ENCODE data around the gene KRT3. TPM values are rescaled to one million over a fixed set of nuclear protein-coding genes. Genes with fewer than 3 reads are reported as not detected.

The KRT3 gene
- total RNA-seq, 1 donor from 2014 or later = not detected

- DNase-seq = no peak
Measured at GRCh38 chr12:52827499-52828090, 31.7 kb upstream of the KRT3 start.

DNA sequence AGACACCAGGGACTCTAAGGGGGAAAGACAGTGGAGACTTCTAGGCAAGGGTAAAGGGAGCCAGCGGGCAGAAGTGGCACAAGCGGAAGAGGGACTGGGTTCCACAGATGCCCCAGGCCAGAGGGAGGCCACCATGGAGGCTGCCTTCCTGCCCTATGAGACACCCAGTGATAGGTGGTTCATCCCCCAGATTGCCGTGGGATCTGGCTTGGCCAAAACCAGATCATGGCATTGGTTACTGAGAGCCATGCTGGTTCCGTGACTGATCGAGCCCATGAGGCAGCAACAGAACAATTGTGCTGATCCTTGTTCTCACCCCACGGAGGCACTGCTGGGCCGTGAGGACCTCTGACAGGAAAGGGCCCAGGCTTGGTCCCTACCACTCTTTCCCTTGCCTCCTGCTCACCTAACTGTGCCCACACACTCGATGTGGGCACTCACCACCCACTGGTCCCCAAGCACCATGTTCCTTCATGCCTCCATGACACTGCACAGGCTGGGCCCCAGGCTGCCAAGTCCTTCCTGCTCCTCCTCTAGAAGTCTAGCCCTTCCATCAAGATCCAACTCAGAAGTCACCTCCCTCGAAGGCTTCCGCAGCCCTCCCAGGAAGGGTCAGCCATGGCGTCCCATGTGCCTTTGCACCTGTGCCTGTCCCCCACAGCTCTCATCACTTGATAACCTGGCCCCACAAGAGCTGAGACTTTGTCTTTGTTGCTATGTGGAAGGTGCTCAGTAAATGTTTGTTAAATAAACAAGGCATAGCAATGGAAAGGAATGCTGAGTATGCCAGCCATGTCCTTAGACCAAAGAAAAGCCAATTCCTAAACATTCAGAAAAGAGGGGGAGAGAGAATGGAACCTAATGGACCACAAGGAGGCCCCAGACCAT lies 30.9 kb upstream of the KRT3 start:
- no peak for DNase-seq

GRCh38 chr12:52825961-52826360 lies 30.0 kb upstream of the KRT3 start:
- no peak for DNase-seq

GRCh38 chr12:52824741-52825410 lies 29.0 kb upstream of the KRT3 start:
- no peak for DNase-seq

DNA sequence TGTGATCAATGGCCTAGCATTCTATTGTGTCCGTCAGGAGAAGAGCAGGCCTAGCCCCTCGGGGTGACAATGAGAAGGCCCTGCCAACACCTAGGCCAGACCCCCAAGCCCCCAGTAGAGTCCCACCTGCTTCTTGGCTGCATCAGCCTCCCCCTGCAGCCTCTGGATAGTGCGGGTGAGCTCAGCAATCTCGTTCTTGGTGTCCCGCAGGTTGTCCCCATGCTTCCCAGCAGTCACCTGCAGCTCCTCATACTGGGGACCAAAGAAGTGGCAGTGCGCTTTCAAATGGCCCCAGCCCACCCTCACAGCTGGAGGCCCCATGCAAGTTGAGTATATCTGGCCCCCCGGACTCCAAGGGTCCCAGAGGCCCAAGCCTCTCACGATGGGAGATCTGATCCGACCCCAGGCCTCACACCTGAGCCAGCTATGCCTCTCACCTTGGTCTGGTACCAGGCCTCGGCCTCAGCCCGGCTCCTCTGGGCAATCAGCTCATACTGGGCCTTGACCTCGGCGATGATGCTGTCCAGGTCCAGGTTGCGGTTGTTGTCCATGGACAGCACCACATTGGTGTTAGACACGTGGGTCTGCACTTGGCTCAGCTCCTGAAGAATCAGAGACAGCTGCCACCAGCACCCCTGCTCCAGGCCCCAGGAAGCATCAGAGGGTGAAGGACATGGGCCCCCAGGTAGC lies 28.0 kb upstream of the KRT3 start:
- DNase-seq = no peak

DNA sequence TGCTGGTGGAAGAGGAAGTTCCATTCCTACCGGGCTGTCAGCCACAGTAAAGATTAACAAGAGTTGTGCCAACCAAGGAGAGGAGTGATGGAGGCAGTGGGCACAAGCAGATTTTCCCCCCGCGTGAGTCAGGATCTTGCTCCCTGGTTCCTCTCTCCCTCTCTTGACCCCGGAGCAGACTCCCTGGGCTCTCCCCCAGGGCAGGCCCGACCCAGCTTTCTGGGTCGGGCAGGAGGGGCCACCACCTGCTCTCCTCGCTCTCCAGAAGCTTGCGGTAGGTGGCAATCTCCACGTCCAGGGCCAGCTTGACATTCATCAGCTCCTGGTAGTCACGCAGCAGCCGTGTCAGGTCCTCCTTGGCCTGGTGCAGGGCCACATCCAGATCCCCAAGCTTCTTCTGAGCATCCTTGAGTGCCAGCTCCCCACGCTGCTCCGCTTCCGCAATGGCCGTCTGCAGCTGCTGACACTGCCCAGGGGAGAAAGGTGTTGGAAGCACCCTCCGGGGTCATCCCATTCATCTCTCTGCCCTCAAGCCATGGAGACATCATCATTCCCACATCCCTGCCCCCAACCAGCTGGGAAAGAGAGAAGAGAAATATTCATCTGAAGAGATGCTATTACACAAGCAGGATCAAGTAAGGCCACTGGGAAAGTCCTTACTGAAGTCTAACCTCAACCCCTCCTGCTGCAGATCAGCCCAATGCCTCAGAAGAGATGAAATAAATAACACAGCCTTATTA lies 27.0 kb upstream of the KRT3 start:
- no peak for DNase-seq

- no peak for DNase-seq
Measured at GRCh38 chr12:52821826-52822660, 26.1 kb upstream of the KRT3 start.

DNA sequence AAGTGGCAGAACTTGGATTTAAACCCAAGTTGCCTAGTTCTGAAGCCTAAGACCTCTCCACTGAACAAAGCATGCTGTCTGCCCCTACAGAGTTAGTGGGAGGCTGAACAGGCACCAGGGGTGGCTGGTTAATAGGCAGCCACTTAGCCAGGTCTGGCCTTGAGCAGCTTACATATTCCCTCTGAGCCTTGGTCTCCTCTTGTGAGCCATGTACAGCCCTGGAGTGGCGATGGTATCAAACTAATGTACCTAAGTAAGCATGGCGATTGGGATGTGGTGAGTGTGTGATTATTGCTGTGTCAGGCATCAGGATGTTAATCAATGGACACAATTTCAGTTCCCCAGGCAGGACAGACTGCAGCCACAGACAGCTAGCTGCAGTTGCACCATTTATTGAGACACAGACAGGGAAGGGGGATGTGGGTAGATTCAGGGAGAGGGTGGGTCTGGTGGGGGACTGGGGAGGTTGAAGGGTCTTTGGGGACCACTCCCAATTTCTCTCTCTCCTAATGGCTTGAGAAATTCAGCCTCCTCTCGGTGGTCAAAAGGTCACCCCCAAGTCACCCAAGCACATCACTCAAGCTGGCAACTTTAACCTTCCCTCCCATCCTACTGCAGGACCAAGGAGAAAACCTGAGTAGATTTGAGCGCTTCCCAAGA lies 25.3 kb upstream of the KRT3 start:
- no peak for DNase-seq

GRCh38 chr12:52820521-52820920 lies 24.6 kb upstream of the KRT3 start:
- DNase-seq = no peak

DNA sequence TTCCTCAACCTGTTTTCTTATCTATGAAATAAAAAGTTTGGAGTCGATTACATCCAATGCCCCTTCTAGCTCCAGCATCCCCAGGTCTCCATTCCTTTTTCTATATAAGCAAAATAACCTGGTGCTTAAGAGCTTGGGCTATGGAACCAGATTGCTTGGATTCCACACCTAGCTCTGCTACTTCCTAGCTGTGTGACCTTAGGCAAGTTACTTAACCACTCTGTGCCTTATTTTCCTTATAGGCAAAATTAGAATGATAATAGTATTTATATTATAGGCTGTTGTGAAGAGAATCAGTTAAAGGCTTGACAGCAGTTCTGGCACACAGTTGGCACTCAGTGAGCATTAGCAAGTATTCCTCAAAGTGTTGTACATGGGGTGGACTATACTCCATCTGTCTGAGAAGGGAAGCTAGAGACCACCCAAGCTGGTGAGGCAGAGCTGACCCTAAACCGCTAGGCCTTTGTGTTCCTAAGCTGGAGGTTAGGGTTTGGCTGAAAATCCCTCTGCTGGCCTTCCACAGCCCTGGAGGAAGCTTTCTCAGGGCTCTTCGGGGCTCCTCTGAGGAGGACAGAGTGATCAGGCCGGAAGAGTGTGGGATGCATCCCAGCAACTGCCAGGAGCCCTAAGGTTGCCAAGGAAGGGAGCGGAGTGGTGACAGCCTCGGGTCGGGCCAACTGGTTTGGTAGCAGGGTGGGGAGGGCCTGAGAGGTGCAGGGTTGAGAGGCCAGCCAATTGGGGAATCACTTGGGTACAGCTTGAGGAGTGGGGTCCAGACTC lies 24.0 kb upstream of the KRT3 start:
- DNase-seq = no peak

DNA sequence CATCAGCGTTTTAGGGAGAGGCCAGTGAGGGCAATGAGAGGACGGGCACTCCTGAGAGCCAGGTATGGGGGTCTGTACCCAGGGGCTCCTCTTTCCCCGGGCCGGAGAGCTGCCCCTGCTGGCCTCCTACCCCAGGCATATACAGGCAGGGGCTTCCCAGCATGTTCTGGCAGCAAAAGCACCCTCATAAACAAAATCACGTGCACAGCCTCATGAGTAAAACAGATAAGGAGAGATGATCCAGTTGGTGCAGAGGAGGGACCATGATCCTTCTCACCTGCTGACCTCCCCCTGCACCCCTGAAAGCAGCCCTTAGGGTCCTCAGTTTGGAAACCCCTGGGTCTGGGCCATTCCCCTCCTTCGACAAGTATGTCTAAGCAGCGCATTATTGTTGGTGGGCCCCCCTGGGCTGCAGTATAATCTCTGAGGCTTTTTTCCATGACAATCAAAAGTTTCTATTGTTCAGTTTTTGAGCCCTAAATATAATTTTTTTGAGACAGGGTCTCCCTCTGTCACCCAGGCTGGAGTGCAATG lies 23.0 kb upstream of the KRT3 start:
- DNase-seq = no peak

DNA sequence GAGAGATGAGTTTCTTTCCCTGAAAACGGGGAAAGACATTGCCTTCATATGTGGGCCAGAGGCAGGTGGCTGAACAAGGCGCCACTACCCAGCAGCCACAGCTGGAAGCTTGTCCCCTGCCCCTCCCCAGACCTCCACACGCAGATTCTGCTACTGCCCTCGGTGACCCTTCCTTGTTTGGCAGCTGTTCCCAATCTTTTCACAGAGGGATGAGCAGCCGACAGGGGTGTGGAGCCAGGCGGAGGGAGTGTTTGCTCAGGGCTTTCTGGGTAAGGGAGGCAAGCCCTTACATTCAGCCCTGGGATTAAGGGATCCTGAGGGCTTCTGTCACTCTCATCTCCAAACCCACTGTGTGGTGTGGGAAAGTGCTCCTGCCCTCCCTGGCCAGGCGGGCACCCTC lies 22.5 kb upstream of the KRT3 start:
- no peak for DNase-seq

DNA sequence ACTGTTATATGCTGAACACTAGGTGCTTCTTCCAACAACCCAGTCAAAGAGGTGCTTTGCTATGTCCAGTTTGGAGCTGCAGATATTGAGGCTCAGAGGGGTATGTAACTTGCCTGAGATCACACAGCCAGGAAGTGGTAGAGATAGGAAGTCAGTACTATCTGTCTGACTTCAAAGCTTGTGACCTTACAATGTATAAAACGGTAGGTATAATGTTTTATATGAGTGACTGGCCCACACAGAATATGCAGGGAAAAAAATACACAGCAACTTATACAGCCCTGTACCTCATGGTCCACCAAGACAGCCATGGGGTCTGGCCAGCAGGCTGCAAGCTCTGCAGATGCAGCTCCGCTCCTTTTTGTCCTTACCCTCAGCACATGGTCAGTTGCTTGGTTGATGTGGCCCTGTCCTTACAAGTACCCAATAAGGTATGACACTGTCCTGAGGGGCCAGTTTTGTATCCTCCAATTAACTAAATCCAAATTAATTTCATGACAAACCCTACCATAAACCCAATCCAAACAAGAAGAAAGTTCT lies 21.9 kb upstream of the KRT3 start:
- DNase-seq = no peak

DNA sequence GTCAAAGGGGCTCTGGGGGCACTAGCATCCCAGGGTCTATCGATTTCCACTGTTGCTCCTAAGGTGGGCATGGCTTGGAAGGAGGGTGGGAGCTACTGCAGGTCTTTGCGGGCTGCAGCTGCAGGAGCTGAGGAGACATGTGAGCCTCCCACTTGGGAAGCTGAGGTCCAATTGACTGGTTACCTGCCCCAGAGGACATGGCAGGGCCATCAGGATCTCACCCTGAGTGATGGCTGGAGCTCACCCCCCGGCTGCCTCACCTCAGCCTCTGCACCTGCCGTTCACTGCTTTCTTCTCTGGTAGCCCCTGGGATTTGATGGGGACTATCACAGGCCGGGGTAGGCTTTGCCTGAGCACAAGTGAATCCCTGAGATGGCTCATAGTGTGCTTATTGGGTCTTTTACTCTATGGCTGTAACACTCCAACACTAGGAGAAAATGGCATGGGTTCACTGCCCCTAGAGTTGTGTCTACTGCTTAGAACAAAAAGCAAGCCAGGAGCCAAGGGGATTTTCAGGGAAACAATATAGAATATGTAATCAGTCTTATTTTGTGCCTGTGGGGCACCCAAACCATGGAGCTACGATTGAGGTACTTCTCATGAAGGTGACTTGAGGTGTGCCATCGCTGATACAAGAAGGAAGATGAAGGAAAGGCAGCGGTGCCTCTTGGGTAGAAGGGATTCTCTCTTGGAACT lies 21.2 kb upstream of the KRT3 start:
- no peak for DNase-seq

DNA sequence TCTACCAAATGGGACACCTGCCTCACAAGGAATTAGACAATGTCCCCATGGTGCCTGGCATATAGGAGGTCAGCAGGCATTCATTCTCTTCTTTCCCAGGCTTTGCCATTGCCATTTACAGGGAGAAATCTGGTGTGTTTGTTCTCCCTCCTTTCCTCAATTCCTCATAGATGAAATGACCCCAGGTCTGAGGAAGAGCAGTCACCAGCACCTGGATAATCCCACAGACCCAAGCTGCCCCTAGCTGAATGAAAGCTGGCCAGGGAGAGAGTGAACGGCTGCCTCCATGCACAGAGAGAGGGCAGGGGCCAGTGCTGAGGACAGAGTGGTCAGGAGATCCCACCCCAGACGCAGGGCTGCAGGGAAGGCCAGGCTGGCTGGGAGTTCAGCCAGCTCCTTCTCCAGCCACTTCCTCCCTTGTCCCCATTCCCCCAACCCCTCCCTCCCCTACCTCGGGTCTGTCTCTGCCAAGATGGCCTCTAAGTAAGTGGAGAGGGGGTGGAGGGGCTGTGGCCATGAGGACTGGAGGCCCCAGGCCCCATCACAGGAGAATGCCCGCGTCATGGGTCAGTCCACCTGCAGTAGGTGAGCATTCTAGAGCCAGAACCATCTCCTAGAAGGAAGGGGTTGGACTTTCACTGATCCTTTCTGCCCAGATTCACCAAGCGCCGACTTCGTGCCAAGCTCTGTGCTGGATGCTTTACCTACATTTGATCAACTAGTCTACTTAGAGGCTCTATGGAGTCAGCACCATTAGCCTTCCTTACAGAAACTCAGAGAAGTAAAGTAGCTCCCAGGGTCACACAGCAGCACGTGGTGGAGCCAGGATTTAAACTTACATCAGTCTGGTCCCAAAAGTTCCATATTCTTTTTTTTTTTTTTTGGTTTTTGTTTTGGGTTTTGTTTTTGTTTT lies 20.0 kb upstream of the KRT3 start:
- DNase-seq = no peak

GRCh38 chr12:52815161-52815560 lies 19.2 kb upstream of the KRT3 start:
- DNase-seq = no peak

- DNase-seq = no peak
Measured at GRCh38 chr12:52814710-52815155, 18.8 kb upstream of the KRT3 start.

All from dermis blood vessel endothelial cell (primary cell).